Gastrocnemius medialis (tissue), 4 donors: ENCODE measurements around the gene NOD1. TPM values are rescaled to one million over a fixed set of nuclear protein-coding genes. Genes with fewer than 3 reads are reported as not detected.
A peak's percentile ranks its signal among the peaks of the same experiment; 100 is the strongest.

Experiments used
- ATAC-seq, 2 donors: fragments of 150-250 bp; one replicate each; pipeline ENCODE4 v1.9.1; 2016
- DNase-seq, 2 donors: peaks; one replicate each; pipeline ENCODE4 v3.0.0-alpha.2; 2019
- H3K27ac ChIP-seq, 4 donors: fragments of 200-600 bp; sonication (generic); 1 replicate in 1 of 4; 2 replicates in 3 of 4; pipeline ENCODE4 v1.5.1; 2016 to 2018; ENCODE audit warnings: mild to moderate bottlenecking in 2 of 4, moderate library complexity in 1 of 4
- H3K27me3 ChIP-seq, 3 donors: fragments of 200-600 bp; sonication (generic) in 2 of 3; 1 replicate in 1 of 3; 2 replicates in 2 of 3; pipeline versions ENCODE4 v1.5.1 to v1.6.0; 2016 to 2019; ENCODE audit warnings: mild to moderate bottlenecking in 1 of 3, moderate library complexity in 1 of 3
- H3K36me3 ChIP-seq, 2 donors: fragments of 200-600 bp; sonication (generic) in 1 of 2; one replicate each; pipeline ENCODE4 v1.5.1; 2017 to 2018
- H3K4me1 ChIP-seq, 2 donors: fragments of 200-600 bp; sonication (generic) in 1 of 2; one replicate each; pipeline ENCODE4 v1.5.1; 2016 to 2017; ENCODE audit warnings: mild to moderate bottlenecking in 2 of 2
- H3K4me3 ChIP-seq, 4 donors: fragments of 200-600 bp; sonication (generic) in 3 of 4; 1 replicate in 1 of 4; 2 replicates in 3 of 4; pipeline ENCODE4 v1.5.1; 2016 to 2019; ENCODE audit warnings: mild to moderate bottlenecking in 2 of 4
- H3K9me3 ChIP-seq, 3 donors: fragments of 200-600 bp; sonication (generic) in 2 of 3; 1 replicate in 1 of 3; 2 replicates in 2 of 3; pipeline ENCODE4 v1.5.1; 2016 to 2019
- CTCF ChIP-seq, 5 experiments: fragments of 450-650 bp in 3 of 5; fragments of 200-600 bp in 2 of 5; sonication (generic) in 2 of 5; IDR thresholded peaks in 4 of 5; conservative IDR thresholded peaks in 1 of 5; 1 replicate in 4 of 5; 2 replicates in 1 of 5; pipeline ENCODE4 v1.5.1; 2016 to 2019; ENCODE audit warnings: antibody characterized with exemption in 5 of 5, mild to moderate bottlenecking in 3 of 5, moderate library complexity in 3 of 5
- POLR2A ChIP-seq, 2 donors: fragments of 450-650 bp; IDR thresholded peaks; one replicate each; pipeline ENCODE4 v1.6.1; 2017; ENCODE audit warnings: antibody characterized with exemption in 2 of 2, mild to moderate bottlenecking in 2 of 2, moderate library complexity in 2 of 2
- in situ Hi-C, 4 donors: fragments of 200-750 bp; cut with MboI; loops; one replicate each; pipeline versions ENCODE4 v1.15.0 to v1.8.0; 2017; ENCODE audit warnings: low sequenced_read_pairs in 4 of 4
- intact Hi-C: fragments of 100-400 bp; cut with DNase I; formaldehyde crosslinking; loops from one replicate; pipeline ENCODE4 v1.15.1; 2023; ENCODE audit warnings: low total_unique reads
- total RNA-seq, 4 donors: library from RNA; depleted of rRNA; stranded (reverse); fragments of >200 nt; gene quantifications; one replicate each; pipeline versions ENCODE4 v1.1.0 to v1.2.3, GENCODE V29; 2016

The NOD1 gene
- total RNA-seq, 4 donors from 2014 or later, result 2.3 to 4.6 (median 3.6) TPM

DNA sequence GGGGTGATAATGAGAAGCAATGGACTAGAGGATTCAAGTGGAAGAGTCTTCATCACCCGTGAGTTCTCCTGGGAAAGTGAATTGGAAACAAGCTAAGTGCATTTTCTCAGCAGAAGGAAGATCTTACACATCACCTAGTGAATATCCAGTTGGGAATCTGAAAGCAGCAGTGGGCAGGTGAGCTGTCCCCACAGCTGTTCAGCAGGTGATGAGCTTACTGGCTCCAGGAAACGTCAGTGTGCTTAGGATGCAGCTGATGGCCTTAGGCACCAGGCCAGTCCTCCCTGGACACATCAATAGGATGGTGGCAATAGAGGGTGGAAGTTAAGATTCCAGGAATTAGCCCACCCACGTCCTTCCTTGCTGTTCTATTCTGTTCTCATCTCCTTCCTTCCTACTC is 66.7 kb downstream of the NOD1 start:
- TF ChIP-seq POLR2A (IDR thresholded peaks at IDR 0.05), result no peak
- no peak for TF ChIP-seq CTCF (IDR thresholded peaks at IDR 0.05 in 4 of 5, conservative IDR thresholded peaks at IDR 0.05 in 1 of 5)
- ATAC-seq, result no peak
- intact Hi-C loops (loop anchor here (2.0 kb wide), 1 partner anchor 247 kb away; no protein-coding TSS in a partner anchor), in situ Hi-C loops (loop anchor here (5.0 kb wide), 3 partner anchors 135 to 250 kb away; no protein-coding TSS in a partner anchor)
- no peak overlapping the region for H3K4me3 ChIP-seq
- no peaks in the 10 kb centered on the region for H3K9me3 ChIP-seq
- H3K36me3 ChIP-seq, result no peaks in the 10 kb centered on the region
- H3K4me1 ChIP-seq, result peaks cover 0 to 3% of the 10 kb centered on the region in 2 donors
- no peak for DNase-seq
- H3K27ac ChIP-seq, result no peak overlapping the region
- H3K27me3 ChIP-seq, result no peaks in the 10 kb centered on the region

DNA sequence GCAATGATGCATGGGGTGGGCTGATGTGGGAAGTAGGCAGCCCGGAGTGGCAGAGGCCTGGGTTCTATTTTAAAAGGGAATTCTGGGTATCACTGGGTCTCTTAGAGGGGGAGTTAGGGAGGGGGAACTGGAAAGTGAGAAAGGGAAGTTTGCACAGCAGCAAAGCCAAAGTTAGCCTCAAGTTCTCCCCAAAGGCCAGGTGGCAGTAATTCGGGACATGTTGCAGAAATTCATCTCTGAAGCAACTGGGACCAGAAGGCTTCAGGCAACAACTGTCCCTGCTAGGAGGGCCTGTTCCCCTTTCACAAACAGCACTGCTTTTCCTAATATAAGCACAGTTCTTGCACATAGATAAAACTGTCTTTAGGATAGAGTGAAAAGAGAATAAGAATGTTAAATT is 67.4 kb downstream of the NOD1 start:
- intact Hi-C loops, result no loop called here

DNA sequence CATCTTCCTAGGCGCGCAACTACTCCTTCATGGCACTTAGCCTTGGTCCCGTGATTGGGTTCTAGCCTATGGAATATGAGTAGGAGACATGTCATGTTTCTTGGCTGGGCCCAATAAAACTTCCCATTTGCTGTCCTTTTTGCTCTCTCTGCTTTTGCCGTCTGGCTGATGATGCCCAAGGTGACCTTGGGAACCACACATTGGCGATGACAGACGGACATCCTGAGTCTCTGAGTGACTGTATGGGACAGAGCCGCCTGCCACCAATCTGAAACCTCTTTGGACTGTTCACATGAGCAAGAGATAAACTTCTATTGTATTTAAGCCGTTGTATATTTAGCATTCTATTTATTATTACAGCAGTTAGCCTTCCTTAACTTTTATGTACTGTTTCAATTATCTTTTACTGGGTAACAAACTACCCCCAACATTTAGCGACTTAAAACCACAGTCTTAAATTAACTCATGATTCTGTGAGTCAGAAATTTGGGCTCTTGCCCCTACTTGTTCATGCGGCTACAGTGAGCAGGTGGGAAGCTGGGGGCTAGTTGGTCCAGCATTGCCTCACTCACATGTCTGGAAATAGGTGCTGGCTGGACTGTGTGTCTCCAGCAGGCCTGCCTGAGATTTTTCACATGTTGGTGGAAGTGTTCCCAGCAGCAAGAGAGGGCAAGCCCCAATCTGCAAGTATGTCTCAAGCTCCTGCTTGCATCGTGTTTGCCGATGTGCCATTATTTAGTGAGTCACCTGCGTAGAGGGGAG is 71.7 kb downstream of the NOD1 start:
- ATAC-seq, result peak; percentile 96
- DNase-seq, result peak; percentile 84 to 94
- in situ Hi-C loops (loop anchor here in 1 of 4 donors (10.0 kb wide), 1 partner anchor 242 kb away; no protein-coding TSS in a partner anchor), intact Hi-C loops (loop anchor here (1.0 to 2.0 kb wide), 3 partner anchors 122 to 234 kb away; partner anchors contain the start of gene ZNRF2)
- TF ChIP-seq CTCF (IDR thresholded peaks at IDR 0.05 in 4 of 5, conservative IDR thresholded peaks at IDR 0.05 in 1 of 5), result no peak
- no peak for TF ChIP-seq POLR2A (IDR thresholded peaks at IDR 0.05)
- Histone ChIP-seq H3K27ac (peak overlapping the region; percentile 83 to 87 (median 84)), H3K9me3 (no peaks in the 10 kb centered on the region), H3K36me3 (no peaks in the 10 kb centered on the region), H3K4me1 (peaks cover 0 to 4% of the 10 kb centered on the region in 2 donors), H3K27me3 (no peaks in the 10 kb centered on the region), H3K4me3 (peak overlapping the region in 2 of 4 donors; percentile 8 to 9)

More for the DNA sequence above, 67.4 kb downstream of the NOD1 start:
- H3K9me3 ChIP-seq, result no peaks in the 10 kb centered on the region
- H3K4me3 ChIP-seq, result no peak overlapping the region
- no peaks in the 10 kb centered on the region for H3K36me3 ChIP-seq
- no peak for ATAC-seq
- peaks cover 0 to 7% of the 10 kb centered on the region in 2 donors for H3K4me1 ChIP-seq
- in situ Hi-C loops, result loop anchor here (5.0 kb wide), 3 partner anchors 134 to 249 kb away; no protein-coding TSS in a partner anchor
- TF ChIP-seq POLR2A (IDR thresholded peaks at IDR 0.05), result no peak
- TF ChIP-seq CTCF (IDR thresholded peaks at IDR 0.05 in 4 of 5, conservative IDR thresholded peaks at IDR 0.05 in 1 of 5), result no peak
- H3K27me3 ChIP-seq, result no peaks in the 10 kb centered on the region
- H3K27ac ChIP-seq, result no peak overlapping the region
- DNase-seq, result no peak

- H3K27me3 ChIP-seq, result no peaks in the 10 kb centered on the region
- no peaks in the 10 kb centered on the region for H3K36me3 ChIP-seq
- no peaks in the 10 kb centered on the region for H3K9me3 ChIP-seq
- in situ Hi-C loops, result loop anchor here in 1 of 4 donors (10.0 kb wide), 1 partner anchor 240 kb away; no protein-coding TSS in a partner anchor
- H3K27ac ChIP-seq, result no peak overlapping the region
- H3K4me1 ChIP-seq, result peaks cover 0 to 4% of the 10 kb centered on the region in 2 donors
- H3K4me3 ChIP-seq, result no peak overlapping the region
- intact Hi-C loops, result no loop called here
- DNase-seq, result no peak
- no peak for TF ChIP-seq POLR2A (IDR thresholded peaks at IDR 0.05)
- TF ChIP-seq CTCF (IDR thresholded peaks at IDR 0.05 in 4 of 5, conservative IDR thresholded peaks at IDR 0.05 in 1 of 5), result no peak
- ATAC-seq, result no peak
These were observed 73.4 kb downstream of the NOD1 start for GRCh38 chr7:30405179-30405578.
